CD14-positive monocyte (primary cell): Measurements from ENCODE around the gene CLDN22. TPM values are rescaled to one million over a fixed set of nuclear protein-coding genes. Genes with fewer than 3 reads are reported as not detected.

Source experiments
- DNase-seq, 3 donors: peaks; one replicate each; pipeline ENCODE4 v3.0.0-alpha.2; 2011 to 2022
- H2AFZ ChIP-seq: 2 replicates; pipeline ENCODE4 v1.6.0; 2012; ENCODE audit warnings: mild to moderate bottlenecking, low read depth, low read length, inconsistent platforms; ENCODE audit not compliant: insufficient read depth, poor library complexity, severe bottlenecking
- H3K27ac ChIP-seq, 2 donors: 1 replicate in 1 of 2; 2 replicates in 1 of 2; pipeline ENCODE4 v1.5.1; 2012 to 2013; ENCODE audit warnings: low read length in 2 of 2, control low read depth in 1 of 2, inconsistent platforms in 1 of 2, low read depth in 1 of 2, mild to moderate bottlenecking in 1 of 2
- H3K27me3 ChIP-seq, 2 donors: one replicate each; pipeline versions ENCODE4 v1.6.0 to v1.6.1; 2011 to 2013; ENCODE audit warnings: low read length in 2 of 2; ENCODE audit not compliant: control insufficient read depth in 2 of 2, insufficient read depth in 2 of 2
- H3K36me3 ChIP-seq, 2 donors: replicated peaks in 1 of 2; 1 replicate in 1 of 2; 2 replicates in 1 of 2; pipeline versions ENCODE4 v1.5.1 to v1.6.1; 2012 to 2013; ENCODE audit warnings: low read length in 2 of 2, control low read depth in 1 of 2, inconsistent platforms in 1 of 2, mild to moderate bottlenecking in 1 of 2; ENCODE audit not compliant: insufficient read depth in 2 of 2, control insufficient read depth in 1 of 2
- H3K4me1 ChIP-seq, 2 donors: 1 replicate in 1 of 2; 2 replicates in 1 of 2; pipeline versions ENCODE4 v1.5.1 to v1.6.1; 2012 to 2013; ENCODE audit warnings: low read length in 2 of 2, control low read depth in 1 of 2, inconsistent platforms in 1 of 2, mild to moderate bottlenecking in 1 of 2, moderate library complexity in 1 of 2; ENCODE audit not compliant: insufficient read depth in 2 of 2, control insufficient read depth in 1 of 2
- H3K4me2 ChIP-seq: replicated peaks from 2 replicates; pipeline ENCODE3; 2012; ENCODE audit warnings: low read length, moderate library complexity, mild to moderate bottlenecking; ENCODE audit not compliant: poor library complexity, severe bottlenecking; ENCODE audit errors: extremely low read depth
- H3K4me3 ChIP-seq, 3 experiments: fragments of 200-600 bp in 1 of 3; sonication (generic) in 1 of 3; replicated peaks in 1 of 3; 1 replicate in 2 of 3; 2 replicates in 1 of 3; pipeline ENCODE4 v1.5.1; 2011 to 2013; ENCODE audit warnings: low read length in 3 of 3, mild to moderate bottlenecking in 3 of 3, control low read depth in 2 of 3, low read depth in 2 of 3, inconsistent platforms in 1 of 3, moderate library complexity in 1 of 3
- H3K79me2 ChIP-seq: 2 replicates; pipeline ENCODE4 v1.6.0; 2012; ENCODE audit warnings: mild to moderate bottlenecking, control low read depth, inconsistent platforms, low read length, moderate library complexity; ENCODE audit not compliant: insufficient read depth
- H3K9ac ChIP-seq: 2 replicates; pipeline ENCODE4 v1.6.0; 2017; ENCODE audit warnings: low read length, mild to moderate bottlenecking; ENCODE audit not compliant: insufficient read depth, poor library complexity, severe bottlenecking
- H3K9me3 ChIP-seq, 2 donors: replicated peaks in 1 of 2; 1 replicate in 1 of 2; 2 replicates in 1 of 2; pipeline versions ENCODE4 v1.5.1 to v1.6.1; 2012 to 2013; ENCODE audit warnings: low read length in 2 of 2, control low read depth in 1 of 2; ENCODE audit not compliant: control insufficient read depth in 1 of 2, insufficient read depth in 1 of 2
- H4K20me1 ChIP-seq: 2 replicates; pipeline ENCODE4 v1.6.0; 2012; ENCODE audit warnings: mild to moderate bottlenecking, low read length, control low read depth, moderate library complexity; ENCODE audit not compliant: insufficient read depth
- H3K27ac Mint-ChIP-seq, 7 donors: one replicate each; pipeline ENCODE4 v1.8.0; 2020; ENCODE audit warnings: mild to moderate bottlenecking in 7 of 7, mixed read lengths in 7 of 7, moderate library complexity in 6 of 7, inconsistent platforms in 2 of 7
- H3K27me3 Mint-ChIP-seq, 3 donors: one replicate each; pipeline ENCODE4 v1.8.0; 2021 to 2022; ENCODE audit warnings: low read depth in 3 of 3, mild to moderate bottlenecking in 3 of 3, mixed read lengths in 3 of 3, moderate library complexity in 3 of 3, inconsistent platforms in 1 of 3
- H3K36me3 Mint-ChIP-seq, 2 donors: one replicate each; pipeline ENCODE4 v1.8.0; 2020; ENCODE audit warnings: mixed read lengths in 2 of 2, inconsistent platforms in 1 of 2, mild to moderate bottlenecking in 1 of 2
- H3K4me1 Mint-ChIP-seq: one replicate; pipeline ENCODE4 v1.8.0; 2020; ENCODE audit warnings: mild to moderate bottlenecking, mixed read lengths
- H3K4me3 Mint-ChIP-seq, 2 donors: one replicate each; pipeline ENCODE4 v1.8.0; 2020; ENCODE audit warnings: mild to moderate bottlenecking in 2 of 2, mixed read lengths in 2 of 2, moderate library complexity in 1 of 2
- H3K9me3 Mint-ChIP-seq, 7 donors: one replicate each; pipeline ENCODE4 v1.8.0; 2020 to 2022; ENCODE audit warnings: mixed read lengths in 7 of 7, mild to moderate bottlenecking in 6 of 7, moderate library complexity in 6 of 7, inconsistent platforms in 2 of 7
- CTCF ChIP-seq: fragments of 200-600 bp; IDR thresholded peaks from one replicate; pipeline ENCODE4 v1.8.0; 2022; ENCODE audit warnings: antibody characterized with exemption, mild to moderate bottlenecking
- WGBS: methylation state at CpG from one replicate; pipeline ENCODE4 v1.1.5; 2013; ENCODE audit warnings: missing lambda C conversion rate; ENCODE audit not compliant: insufficient coverage; 5-methylcytosine and 5-hydroxymethylcytosine counted together
- intact Hi-C, 2 donors: fragments of 100-400 bp; cut with micrococcal nuclease; formaldehyde crosslinking; loops; one replicate each; pipeline versions ENCODE4 v1.15.0 to v1.15.1; 2023
- polyA plus RNA-seq, 3 donors: library from polyadenylated mRNA; depleted of rRNA in 1 of 3; unstranded in 2 of 3; stranded (reverse) in 1 of 3; fragments of 300-500 nt in 2 of 3; fragments of >200 nt in 1 of 3; fragmentation: Illumina TruSeq in 2 of 3; gene quantifications; 1 replicate in 2 of 3; 2 replicates in 1 of 3; pipeline ENCODE4 v1.2.3, GENCODE V29; 2012 to 2021

CLDN22 gene
- polyA plus RNA-seq, 3 donors = not detected

GRCh38 chr4:183353557-183353956 is 33.5 kb upstream of the CLDN22 start:
- no peaks in the 10 kb centered on the region for H3K27me3 ChIP-seq
- H4K20me1 ChIP-seq = no peaks in the 10 kb centered on the region
- H3K4me2 ChIP-seq = no peak overlapping the region
- no peak overlapping the region for H3K4me3 Mint-ChIP-seq
- H3K36me3 Mint-ChIP-seq = no peaks in the 10 kb centered on the region
- no peaks in the 10 kb centered on the region for H3K36me3 ChIP-seq
- H3K9me3 ChIP-seq = no peaks in the 10 kb centered on the region
- H3K9me3 Mint-ChIP-seq = peaks cover 0 to 5% (median 0%) of the 10 kb centered on the region in 7 donors
- H3K4me3 ChIP-seq = no peak overlapping the region
- 88% methylated on average over 7 of the region's 8 CpGs for WGBS
- no peak overlapping the region for H3K27ac Mint-ChIP-seq
- no peak overlapping the region for H3K27ac ChIP-seq
- peaks cover 5% of the 10 kb centered on the region for H3K4me1 Mint-ChIP-seq
- H3K27me3 Mint-ChIP-seq = peaks cover 2 to 8% (median 5%) of the 10 kb centered on the region in 3 donors
- no peak overlapping the region for H3K9ac ChIP-seq
- DNase-seq = no peak
- intact Hi-C loops = no loop called here
- TF ChIP-seq CTCF = no peak
- H3K4me1 ChIP-seq = peaks cover under 1 to 11% of the 10 kb centered on the region in 2 donors
- no peaks in the 10 kb centered on the region for H3K79me2 ChIP-seq
- no peak overlapping the region for H2AFZ ChIP-seq

GRCh38 chr4:183352546-183352945 is 32.5 kb upstream of the CLDN22 start:
- H3K36me3 ChIP-seq = no peaks in the 10 kb centered on the region
- TF ChIP-seq CTCF = no peak

More at GRCh38 chr4:183352546-183352945, 32.5 kb upstream of the CLDN22 start:
- no peak overlapping the region for H3K27ac Mint-ChIP-seq
- H3K79me2 ChIP-seq = no peaks in the 10 kb centered on the region
- no peaks in the 10 kb centered on the region for H4K20me1 ChIP-seq
- peaks cover 9 to 20% of the 10 kb centered on the region in 2 donors for H3K4me1 ChIP-seq
- no peaks in the 10 kb centered on the region for H3K27me3 ChIP-seq
- H3K9me3 Mint-ChIP-seq = peaks cover 0 to 3% (median 0%) of the 10 kb centered on the region in 7 donors
- H2AFZ ChIP-seq = no peak overlapping the region
- no peak overlapping the region for H3K9ac ChIP-seq
- H3K4me3 Mint-ChIP-seq = no peak overlapping the region
- H3K9me3 ChIP-seq = no peaks in the 10 kb centered on the region
- no peak overlapping the region for H3K4me2 ChIP-seq
- peaks cover 15% of the 10 kb centered on the region for H3K4me1 Mint-ChIP-seq
- WGBS = 100% methylated on average over 2 of the region's 5 CpGs
- H3K27ac ChIP-seq = no peak overlapping the region
- no peaks in the 10 kb centered on the region for H3K36me3 Mint-ChIP-seq
- no peak for DNase-seq
- intact Hi-C loops = no loop called here
- no peak overlapping the region for H3K4me3 ChIP-seq
- peaks cover 2 to 9% (median 5%) of the 10 kb centered on the region in 3 donors for H3K27me3 Mint-ChIP-seq
